H1 (cell line): ENCODE results near the gene EPHA1. TPM values are rescaled to one million over a fixed set of nuclear protein-coding genes. Genes with fewer than 3 reads are reported as not detected.

ENCODE experiments used
- ATF3 ChIP-seq: IDR thresholded peaks from 2 replicates; pipeline ENCODE4 v1.6.1; 2011; ENCODE audit warnings: low read depth, mild to moderate bottlenecking, low read length; ENCODE audit not compliant: insufficient read depth
- BACH1 ChIP-seq: IDR thresholded peaks from 2 replicates; pipeline ENCODE4 v1.6.1; 2012; ENCODE audit warnings: low read length, improper control_type of control experiment
- BRCA1 ChIP-seq: IDR thresholded peaks from 2 replicates; pipeline ENCODE4 v1.6.1; 2012; ENCODE audit warnings: low read depth, low read length, improper control_type of control experiment
- CHD1 ChIP-seq: IDR thresholded peaks from 2 replicates; pipeline ENCODE4 v1.6.1; 2012; ENCODE audit warnings: low read depth, low read length, improper control_type of control experiment
- CTCF ChIP-seq, 3 experiments: IDR thresholded peaks; 1 replicate in 2 of 3; 2 replicates in 1 of 3; pipeline versions ENCODE4 v1.5.1 to v1.6.1; 2011; ENCODE audit warnings: low read length in 3 of 3, mild to moderate bottlenecking in 3 of 3, inconsistent platforms in 2 of 3, low read depth in 1 of 3, moderate library complexity in 1 of 3; ENCODE audit not compliant: insufficient read depth in 1 of 3; ENCODE audit errors: control extremely low read depth in 1 of 3
- E2F6 ChIP-seq: IDR thresholded peaks from 2 replicates; pipeline ENCODE4 v1.6.1; 2012; ENCODE audit warnings: inconsistent platforms
- POLR2A ChIP-seq, 2 experiments: IDR thresholded peaks; 1 replicate in 1 of 2; 2 replicates in 1 of 2; pipeline ENCODE4 v1.6.1; 2011; ENCODE audit warnings: low read depth in 2 of 2, low read length in 2 of 2, mild to moderate bottlenecking in 2 of 2; ENCODE audit errors: control extremely low read depth in 1 of 2
- RAD21 ChIP-seq, 2 experiments: IDR thresholded peaks in 1 of 2; conservative IDR thresholded peaks in 1 of 2; 2 replicates each; pipeline ENCODE4 v1.6.1; 2011; ENCODE audit warnings: low read depth in 2 of 2, low read length in 2 of 2, improper control_type of control experiment in 1 of 2, inconsistent platforms in 1 of 2, mild to moderate bottlenecking in 1 of 2, moderate library complexity in 1 of 2
- RBBP5 ChIP-seq: IDR thresholded peaks from 2 replicates; pipeline ENCODE4 v1.7.1; 2012; ENCODE audit warnings: low read depth, mild to moderate bottlenecking, inconsistent platforms, low read length, moderate library complexity, borderline replicate concordance
- TAF1 ChIP-seq: IDR thresholded peaks from 2 replicates; pipeline ENCODE4 v1.6.1; 2011; ENCODE audit warnings: mild to moderate bottlenecking, low read depth, low read length
- YY1 ChIP-seq: IDR thresholded peaks from 2 replicates; pipeline ENCODE4 v1.6.1; 2011; ENCODE audit warnings: low read depth, mild to moderate bottlenecking, low read length
- polyA plus RNA-seq, 7 experiments: library from polyadenylated mRNA; depleted of rRNA in 3 of 7; stranded (reverse) in 5 of 7; unstranded in 2 of 7; fragments of >200 nt in 5 of 7; fragments of 200-250 nt in 2 of 7; gene quantifications; 1 replicate in 5 of 7; 2 replicates in 1 of 7; 4 replicates in 1 of 7; pipeline versions ENCODE4 v1.2.1 to v1.2.3, GENCODE V29; 2011 to 2013; ENCODE audit warnings: missing spikeins in 2 of 7, mixed read lengths in 2 of 7
- total RNA-seq: library from RNA; stranded (reverse); fragmentation: NEBNext Ultra II Directional; extraction: Animal tissue kit (Norgen Biotek cat#: 25700); gene quantifications from 2 replicates; pipeline ENCODE4 v1.2.1, GENCODE V29; 2021

The EPHA1 gene
- total and polyA plus RNA-seq, 2 of the 8 experiments (the other 6 are each of a cell fraction or from before 2014, with no cell fraction given), result 86.5 to 133 TPM

DNA sequence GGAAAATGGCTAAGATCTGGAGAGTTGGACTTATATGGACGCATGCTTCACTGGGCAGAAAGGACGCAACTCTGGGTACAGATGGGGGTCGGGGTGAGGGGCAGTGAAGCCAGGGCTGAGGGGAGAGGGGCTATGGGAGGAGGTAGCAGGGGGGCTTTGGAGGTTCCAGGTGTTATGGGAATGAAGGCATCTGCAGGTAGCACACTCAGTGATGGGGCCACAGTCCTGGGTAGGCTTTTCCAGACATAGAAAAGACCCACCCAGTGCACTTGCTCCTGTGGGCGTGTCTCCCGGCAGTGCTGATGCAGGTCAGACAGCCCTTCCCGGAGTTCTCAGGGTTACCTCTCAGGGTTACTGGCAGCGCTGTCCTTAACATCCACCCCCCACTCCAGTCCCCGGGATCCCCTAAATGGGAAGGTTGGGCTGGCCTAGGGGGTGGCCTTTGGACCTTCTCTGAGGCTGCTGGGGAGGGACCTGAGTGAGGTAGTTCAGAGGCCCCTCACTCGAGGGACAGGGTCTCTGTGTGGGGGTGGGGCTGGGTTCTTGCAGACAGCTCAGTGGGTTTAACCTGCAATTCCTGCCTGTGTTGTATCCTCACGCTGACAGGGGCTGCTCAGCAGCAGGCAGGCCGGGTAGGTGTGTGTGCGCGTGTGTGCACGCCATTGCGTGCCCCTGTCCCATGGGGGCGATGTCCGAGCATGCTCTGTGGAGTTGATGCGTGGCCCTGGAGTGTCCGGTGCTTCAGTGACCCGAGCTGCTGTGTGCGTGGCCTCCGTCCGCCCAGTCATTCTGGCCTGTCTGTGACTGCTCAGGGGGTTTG, 21.3 kb downstream of the EPHA1 start (continued):
- TF ChIP-seq CTCF (IDR thresholded peaks at IDR 0.05; ENCODE audit: control extremely low read depth in 1 of 3, insufficient read depth in 1 of 3, low read depth in 1 of 3, low read length in 3 of 3) (peak in 2 of 3 experiments; percentile 28 to 63; a peak in 2 of 4 replicates), E2F6 (no peak), RBBP5 (no peak), BACH1 (no peak), BRCA1 (no peak), YY1 (no peak), ATF3 (no peak), CHD1 (no peak), POLR2A (IDR thresholded peaks at IDR 0.05; ENCODE audit: control extremely low read depth in 1 of 2, low read depth in 2 of 2, low read length in 2 of 2) (peak in 1 of 2 experiments; percentile 62; a peak in 2 of 3 replicates), RAD21 (IDR thresholded peaks at IDR 0.05 in 1 of 2, conservative IDR thresholded peaks at IDR 0.05 in 1 of 2; ENCODE audit: low read depth in 2 of 2, low read length in 2 of 2) (peak; percentile 31 to 34), TAF1 (no peak)
- TF ChIP-seq, all 59 proteins: peak for 7
